GM23248 (cell line): Measurements from ENCODE around the gene DENND6B.

Experiments used
- EZH2 ChIP-seq: fragments of 200-600 bp; sonication (generic); IDR thresholded peaks from 2 replicates; pipeline ENCODE4 v1.6.1; 2018; ENCODE audit warnings: antibody characterized with exemption, mild to moderate bottlenecking; ENCODE audit not compliant: insufficient read depth, poor library complexity, severe bottlenecking
- EZH2phosphoT487 ChIP-seq: fragments of 200-600 bp; sonication (generic); IDR thresholded peaks from 2 replicates; pipeline ENCODE4 v1.6.1; 2018; ENCODE audit warnings: antibody characterized with exemption, moderate library complexity, mild to moderate bottlenecking, low read depth; ENCODE audit not compliant: insufficient read depth

DNA sequence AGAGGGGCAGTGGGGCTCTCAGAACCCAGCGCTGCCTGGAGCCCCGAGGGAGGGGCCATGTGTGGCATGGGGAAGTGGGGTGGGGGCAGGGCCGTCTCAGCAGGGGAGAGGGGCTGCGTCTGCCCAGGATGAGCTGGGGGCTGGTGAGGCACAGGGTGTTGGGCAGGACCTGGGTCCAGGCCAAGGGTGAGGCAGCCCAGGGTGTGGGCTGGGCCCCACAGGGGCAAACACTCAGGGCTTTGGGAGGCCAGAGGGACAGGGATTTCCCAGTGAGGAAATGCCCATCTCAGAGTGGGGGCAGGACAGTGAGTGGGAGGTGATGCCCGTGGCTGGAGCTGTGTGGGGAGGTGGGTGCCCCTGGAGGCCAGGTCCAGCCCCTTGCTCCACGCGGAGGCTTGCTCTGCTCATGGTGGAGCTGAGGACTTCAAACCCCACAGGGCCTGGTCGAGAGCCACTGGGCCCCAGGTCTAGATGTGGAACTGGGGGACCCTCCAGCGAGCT, 24.7 kb downstream of the DENND6B start:
- TF ChIP-seq EZH2 (no peak), EZH2phosphoT487 (no peak)
